Measurements from ENCODE around the gene SSH2.
"Not testable (repeated sequence)": the region's sequence is repeated elsewhere in the genome, so short reads cannot be mapped to it uniquely, and the experiment has no call there.

SSH2 gene

GRCh38 chr17:29945281-29945680, 15.3 kb upstream of the SSH2 start:
- no peaks in the 10 kb centered on the region for H3K36me3 Mint-ChIP-seq (ENCODE audit: low read depth)
- H3K27me3 Mint-ChIP-seq = no peaks in the 10 kb centered on the region
- H3K9me3 Mint-ChIP-seq = no peaks in the 10 kb centered on the region
- peaks cover 12% of the 10 kb centered on the region for H3K4me1 Mint-ChIP-seq (ENCODE audit: low read depth)
- no peak overlapping the region for H3K4me3 Mint-ChIP-seq
- no peak overlapping the region for H3K27ac Mint-ChIP-seq

DNA sequence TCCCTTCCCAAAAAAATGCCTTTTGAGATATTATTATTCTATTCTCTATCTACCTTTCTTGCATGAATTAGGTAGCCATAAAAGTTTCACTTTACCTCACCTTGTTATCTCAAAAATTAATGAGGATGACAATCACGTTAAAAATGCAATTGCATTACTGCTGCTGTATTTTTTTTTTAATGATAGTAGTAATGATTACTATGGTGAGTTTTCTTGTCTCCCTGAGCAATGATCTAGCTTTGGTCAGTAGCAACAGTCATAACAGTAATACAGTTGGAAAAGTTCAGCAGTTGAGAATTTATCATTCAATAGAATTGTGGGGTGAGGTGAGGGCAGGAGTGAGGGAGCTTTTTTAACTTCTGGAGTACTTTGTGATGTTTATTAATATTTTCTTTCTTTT, 11.3 kb upstream of the SSH2 start, which contains the start of gene EFCAB5:
EFCAB5 (plus strand) TSS at position 301 of the 400 bp plus-strand sequence. CDS start 163 bp downstream, outside the sequence.
- H3K27me3 Mint-ChIP-seq = no peaks in the 10 kb centered on the region
- H3K27ac Mint-ChIP-seq = no peak within 1 kb of the TSS
- H3K36me3 Mint-ChIP-seq (ENCODE audit: low read depth) = no peaks in the 10 kb centered on the region
- H3K4me1 Mint-ChIP-seq (ENCODE audit: low read depth) = peaks cover 7% of the 10 kb centered on the region
- H3K9me3 Mint-ChIP-seq = no peaks in the 10 kb centered on the region
- no peak within 1 kb of the TSS for H3K4me3 Mint-ChIP-seq

- H3K27me3 Mint-ChIP-seq = no peaks in the 10 kb centered on the region
- H3K9me3 Mint-ChIP-seq = peaks cover 4% of the 10 kb centered on the region
- no peak overlapping the region for H3K4me3 Mint-ChIP-seq
- no peak overlapping the region for H3K27ac Mint-ChIP-seq
- H3K36me3 Mint-ChIP-seq (ENCODE audit: low read depth) = no peaks in the 10 kb centered on the region
- H3K4me1 Mint-ChIP-seq (ENCODE audit: low read depth) = peaks cover 7% of the 10 kb centered on the region
These were observed 6.7 kb upstream of the SSH2 start for GRCh38 chr17:29936724-29937123.

- not testable (repeated sequence) for H3K4me1 Mint-ChIP-seq (ENCODE audit: low read depth); H3K27ac Mint-ChIP-seq; H3K36me3 Mint-ChIP-seq (ENCODE audit: low read depth); H3K9me3 Mint-ChIP-seq; H3K27me3 Mint-ChIP-seq; H3K4me3 Mint-ChIP-seq
These were observed 5.9 kb upstream of the SSH2 start for GRCh38 chr17:29935909-29936308.

GRCh38 chr17:29933379-29933778, 3.4 kb upstream of the SSH2 start:
- Mint-ChIP-seq H3K4me1 (ENCODE audit: low read depth) (peaks cover 4% of the 10 kb centered on the region), H3K4me3 (no peak overlapping the region), H3K36me3 (ENCODE audit: low read depth) (no peaks in the 10 kb centered on the region), H3K9me3 (peaks cover 4% of the 10 kb centered on the region), H3K27me3 (no peaks in the 10 kb centered on the region), H3K27ac (no peak overlapping the region)

- peaks cover 21% of the 10 kb centered on the region for H3K4me1 Mint-ChIP-seq (ENCODE audit: low read depth)
- no peak overlapping the region for H3K4me3 Mint-ChIP-seq
These were observed 1.4 kb upstream of the SSH2 start for GRCh38 chr17:29931231-29931932.

GRCh38 chr17:29930409-29931010, 482 bp upstream of the SSH2 start:
- Mint-ChIP-seq H3K4me3 (no peak overlapping the region), H3K27ac (no peak overlapping the region), H3K9me3 (no peaks in the 10 kb centered on the region), H3K27me3 (no peaks in the 10 kb centered on the region), H3K36me3 (ENCODE audit: low read depth) (peaks cover 4% of the 10 kb centered on the region), H3K4me1 (ENCODE audit: low read depth) (peaks cover 25% of the 10 kb centered on the region)

More at GRCh38 chr17:29931231-29931932, 1.4 kb upstream of the SSH2 start:
- Mint-ChIP-seq H3K27me3 (no peaks in the 10 kb centered on the region), H3K27ac (no peak overlapping the region), H3K9me3 (peaks cover 4% of the 10 kb centered on the region), H3K36me3 (ENCODE audit: low read depth) (peaks cover 4% of the 10 kb centered on the region)

DNA sequence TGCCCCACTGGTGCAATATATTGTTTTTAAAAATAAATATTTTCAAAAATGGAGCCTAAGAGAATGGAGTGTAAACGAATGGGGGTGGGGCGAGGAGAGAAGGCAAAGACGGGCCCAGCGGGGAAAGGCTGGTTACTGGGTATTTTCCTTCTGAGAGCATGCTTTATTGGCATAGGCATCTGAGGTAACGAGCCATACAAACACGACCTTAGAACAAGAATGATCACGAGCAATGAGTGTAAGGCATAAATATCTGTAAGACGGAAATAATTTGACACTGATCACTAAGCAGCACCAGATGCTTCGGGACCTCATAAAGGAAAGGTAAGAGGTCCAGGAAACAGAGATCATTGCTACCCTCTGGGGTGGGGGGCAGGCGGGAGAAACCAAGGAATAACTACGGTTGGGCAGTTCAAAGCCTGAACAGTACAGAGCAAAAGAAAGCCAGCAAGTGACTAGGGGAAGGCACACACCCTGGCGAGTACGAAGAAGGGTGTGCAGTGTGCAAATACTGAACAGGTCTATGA, 959 bp downstream of the SSH2 start:
- H3K9me3 Mint-ChIP-seq = no peaks in the 10 kb centered on the region
- peaks cover 4% of the 10 kb centered on the region for H3K36me3 Mint-ChIP-seq (ENCODE audit: low read depth)
- peaks cover 36% of the 10 kb centered on the region for H3K4me1 Mint-ChIP-seq (ENCODE audit: low read depth)
- H3K4me3 Mint-ChIP-seq = no peak overlapping the region
- no peaks in the 10 kb centered on the region for H3K27me3 Mint-ChIP-seq
- H3K27ac Mint-ChIP-seq = no peak overlapping the region

- no peak overlapping the region for H3K27ac Mint-ChIP-seq
- peaks cover 4% of the 10 kb centered on the region for H3K36me3 Mint-ChIP-seq (ENCODE audit: low read depth)
- no peak overlapping the region for H3K4me3 Mint-ChIP-seq
- H3K4me1 Mint-ChIP-seq (ENCODE audit: low read depth) = peaks cover 44% of the 10 kb centered on the region
- H3K27me3 Mint-ChIP-seq = no peaks in the 10 kb centered on the region
- H3K9me3 Mint-ChIP-seq = no peaks in the 10 kb centered on the region
These were observed 2.5 kb downstream of the SSH2 start for GRCh38 chr17:29927546-29927945.

DNA sequence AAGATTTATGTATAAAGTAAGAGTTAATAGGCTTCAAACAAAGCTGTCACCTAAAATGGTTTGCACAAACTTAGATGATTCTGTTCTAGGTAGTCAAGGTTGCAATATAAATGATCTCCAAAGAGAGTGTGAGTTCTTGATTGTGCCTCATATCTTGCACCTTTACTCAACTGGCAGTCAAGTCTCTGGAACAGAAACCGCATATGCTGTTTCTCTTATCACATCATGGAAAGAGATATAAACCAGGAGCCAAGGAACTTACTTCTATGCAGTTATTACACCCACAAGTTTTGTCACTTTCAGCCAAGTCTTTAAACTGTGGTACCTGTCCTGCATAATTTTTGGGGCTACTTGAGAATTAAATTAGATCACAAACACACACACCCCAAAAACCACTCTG, 5.2 kb downstream of the SSH2 start:
- Mint-ChIP-seq H3K9me3 (no peaks in the 10 kb centered on the region), H3K4me3 (no peak overlapping the region), H3K36me3 (ENCODE audit: low read depth) (peaks cover 9% of the 10 kb centered on the region)

DNA sequence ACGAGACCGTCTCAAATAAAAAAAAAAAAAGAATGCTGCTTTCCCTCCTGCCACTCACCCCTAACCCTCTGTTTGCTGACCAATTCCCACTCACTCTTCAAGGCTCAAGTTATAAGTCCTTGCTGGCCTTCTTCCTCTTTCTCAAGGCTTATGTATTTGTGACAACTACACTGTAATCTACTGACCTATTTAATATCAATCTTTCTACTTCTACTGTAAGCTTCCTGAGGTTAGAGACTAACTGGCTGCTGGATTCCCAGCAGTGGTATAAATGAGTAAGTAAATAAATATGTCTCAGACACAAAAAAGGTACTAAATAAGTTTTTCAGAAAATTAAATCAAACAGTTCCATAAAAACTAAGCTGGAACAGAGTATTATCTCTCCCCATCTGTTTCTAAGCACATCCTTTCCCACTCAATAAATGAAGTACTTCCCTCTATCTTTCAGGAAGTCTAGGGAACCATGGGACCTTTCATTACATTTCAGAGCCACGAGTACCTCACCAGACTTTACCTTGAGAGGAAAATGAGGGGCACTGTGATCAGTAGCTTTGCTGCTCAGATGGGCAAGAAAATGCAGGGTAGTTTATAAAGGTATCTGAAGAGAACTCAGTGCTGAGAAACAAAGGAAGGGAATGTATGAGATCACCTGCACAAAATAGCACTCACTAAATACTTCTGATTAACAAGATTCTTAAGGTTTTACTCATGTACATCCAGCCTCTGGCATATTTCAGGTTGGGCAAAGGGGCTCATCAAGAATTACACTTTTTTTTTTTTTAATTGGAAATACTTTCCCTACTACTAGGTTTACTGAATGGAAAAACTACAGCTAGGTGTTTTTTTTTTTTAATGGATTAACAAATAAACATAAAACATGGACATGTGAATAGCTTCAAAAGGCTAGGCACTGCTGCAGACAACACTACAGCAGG, 10.8 kb downstream of the SSH2 start:
- Mint-ChIP-seq H3K27ac (no peak overlapping the region), H3K36me3 (ENCODE audit: low read depth) (peaks cover 5% of the 10 kb centered on the region), H3K27me3 (no peaks in the 10 kb centered on the region), H3K4me1 (ENCODE audit: low read depth) (peaks cover 30% of the 10 kb centered on the region), H3K9me3 (no peaks in the 10 kb centered on the region), H3K4me3 (no peak overlapping the region)

More for the DNA sequence above, 5.2 kb downstream of the SSH2 start:
- Mint-ChIP-seq H3K27ac (no peak overlapping the region), H3K4me1 (ENCODE audit: low read depth) (peaks cover 48% of the 10 kb centered on the region), H3K27me3 (no peaks in the 10 kb centered on the region)

GRCh38 chr17:29918016-29918415, 12.0 kb downstream of the SSH2 start:
- Mint-ChIP-seq H3K27ac (no peak overlapping the region), H3K9me3 (no peaks in the 10 kb centered on the region), H3K4me3 (no peak overlapping the region), H3K36me3 (ENCODE audit: low read depth) (peaks cover 5% of the 10 kb centered on the region), H3K27me3 (no peaks in the 10 kb centered on the region), H3K4me1 (ENCODE audit: low read depth) (peaks cover 21% of the 10 kb centered on the region)

GRCh38 chr17:29914819-29915537, 15.1 kb downstream of the SSH2 start:
- Mint-ChIP-seq H3K27ac (no peak overlapping the region), H3K27me3 (no peaks in the 10 kb centered on the region), H3K36me3 (ENCODE audit: low read depth) (peaks cover 7% of the 10 kb centered on the region), H3K9me3 (no peaks in the 10 kb centered on the region), H3K4me1 (ENCODE audit: low read depth) (peaks cover 21% of the 10 kb centered on the region), H3K4me3 (no peak overlapping the region)

- H3K9me3 Mint-ChIP-seq = peaks cover 5% of the 10 kb centered on the region
- peaks cover 29% of the 10 kb centered on the region for H3K4me1 Mint-ChIP-seq (ENCODE audit: low read depth)
- no peak overlapping the region for H3K27ac Mint-ChIP-seq
- no peaks in the 10 kb centered on the region for H3K27me3 Mint-ChIP-seq
- no peak overlapping the region for H3K4me3 Mint-ChIP-seq
- peaks cover 12% of the 10 kb centered on the region for H3K36me3 Mint-ChIP-seq (ENCODE audit: low read depth)
These were observed 18.3 kb downstream of the SSH2 start for GRCh38 chr17:29911641-29912177.

Measured in stimulated activated naive CD8-positive, alpha-beta T cell treated with anti-CD3 and anti-CD28 coated beads, Interleukin-15, Interleukin-2, amounts not matched to agents 100 ng/mL and 50 ng/mL, for 24 hours (primary cell).